Activated T-cell treated with anti-CD3 and anti-CD28 coated beads for 4 hours (primary cell): Measurements from ENCODE around the gene SLC25A47.

Experiments used
- DNase-seq: peaks from one replicate; pipeline ENCODE4 v3.0.0-alpha.2; 2020

Gene SLC25A47

GRCh38 chr14:100350276-100350926 lies 27.3 kb downstream of the SLC25A47 start:
- no peak for DNase-seq

DNA sequence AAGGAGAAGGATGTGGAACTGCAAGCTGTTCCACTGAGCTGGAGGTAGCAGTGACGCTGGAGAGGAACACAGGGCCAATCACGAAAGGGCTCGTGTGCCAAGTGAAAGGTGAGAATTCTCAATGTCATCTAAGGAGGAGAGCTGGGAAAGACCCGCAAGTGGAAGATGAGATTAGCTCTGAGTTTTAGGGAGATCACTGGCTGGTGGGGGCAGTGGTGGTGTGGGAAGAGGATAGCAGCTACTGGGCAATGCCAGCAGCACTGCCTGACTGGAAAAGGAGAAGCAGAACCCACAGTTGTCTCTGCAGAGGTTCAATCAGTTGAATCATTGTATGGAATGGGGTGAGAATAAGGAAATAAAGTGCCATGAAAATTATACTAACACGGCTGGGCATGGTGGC lies 27.8 kb downstream of the SLC25A47 start:
- DNase-seq: no peak

- DNase-seq: no peak
Measured at GRCh38 chr14:100358396-100358795, 35.3 kb downstream of the SLC25A47 start.

- DNase-seq: no peak
Measured at GRCh38 chr14:100359111-100359510, 36.0 kb downstream of the SLC25A47 start.

GRCh38 chr14:100359881-100360280 lies 36.7 kb downstream of the SLC25A47 start:
- no peak for DNase-seq

DNA sequence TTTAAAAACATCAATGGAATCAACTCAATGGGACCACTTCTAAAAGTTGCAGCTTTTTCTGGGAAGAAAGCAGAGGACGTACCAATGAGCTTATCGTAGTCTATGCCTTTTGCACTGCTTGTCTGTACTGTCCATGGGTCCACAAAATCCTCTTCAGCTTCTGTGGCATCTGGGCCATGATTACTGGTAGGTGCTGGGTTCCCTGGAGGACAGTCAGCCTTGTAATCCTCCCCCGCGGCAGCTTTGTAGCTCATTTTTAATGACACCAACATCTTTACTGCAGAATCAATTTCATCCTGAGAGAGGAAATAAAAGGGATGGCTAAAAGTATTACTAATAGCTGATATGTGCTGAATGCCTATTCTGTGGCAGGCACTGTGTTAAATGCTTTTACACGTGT lies 38.5 kb downstream of the SLC25A47 start:
- DNase-seq: no peak

- no peak for DNase-seq
Measured at GRCh38 chr14:100362311-100362927, 39.3 kb downstream of the SLC25A47 start.

GRCh38 chr14:100363053-100363452 lies 39.9 kb downstream of the SLC25A47 start:
- DNase-seq: no peak

- no peak for DNase-seq
Measured at GRCh38 chr14:100364403-100364802, 41.3 kb downstream of the SLC25A47 start.

DNA sequence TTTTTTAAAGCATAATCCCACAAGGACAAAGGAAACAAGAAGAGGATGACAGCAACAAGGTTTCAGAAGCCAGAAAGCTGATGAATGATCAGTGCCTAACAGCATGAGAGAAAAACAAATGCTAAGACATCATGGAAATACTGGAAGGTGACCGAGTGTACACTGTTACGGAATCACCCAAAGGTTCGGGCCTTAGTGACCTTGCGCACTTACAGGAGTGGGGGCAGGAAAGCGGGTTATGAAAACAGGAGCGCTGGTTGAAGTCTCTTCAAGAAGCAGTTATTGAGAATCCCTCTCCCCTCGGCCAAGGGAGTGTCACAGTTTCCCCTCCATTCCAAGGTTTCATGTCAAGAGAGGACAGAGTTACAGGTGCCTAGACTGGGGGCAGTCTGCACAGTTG lies 42.6 kb downstream of the SLC25A47 start:
- DNase-seq: no peak

- DNase-seq: no peak
Measured at GRCh38 chr14:100369019-100369418, 45.9 kb downstream of the SLC25A47 start.

DNA sequence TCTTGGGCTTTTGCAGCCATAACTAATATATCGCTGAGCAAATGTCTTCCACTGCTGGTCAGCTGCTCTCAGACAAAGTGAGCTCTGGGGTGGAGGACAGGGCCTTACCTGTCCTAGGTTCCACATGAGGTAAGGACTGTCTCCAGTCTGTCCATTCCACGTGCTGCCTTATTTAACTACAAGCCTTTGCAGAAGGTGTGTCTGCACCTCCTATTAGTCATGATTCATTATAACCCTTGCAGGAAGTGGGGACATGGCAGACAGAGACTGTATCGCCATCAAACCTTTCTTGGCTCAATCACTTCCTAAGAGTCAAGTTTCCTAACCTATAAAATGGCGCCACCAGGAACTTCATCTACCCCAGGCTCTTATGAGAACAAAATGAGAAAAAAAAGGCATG lies 46.9 kb downstream of the SLC25A47 start:
- no peak for DNase-seq

DNA sequence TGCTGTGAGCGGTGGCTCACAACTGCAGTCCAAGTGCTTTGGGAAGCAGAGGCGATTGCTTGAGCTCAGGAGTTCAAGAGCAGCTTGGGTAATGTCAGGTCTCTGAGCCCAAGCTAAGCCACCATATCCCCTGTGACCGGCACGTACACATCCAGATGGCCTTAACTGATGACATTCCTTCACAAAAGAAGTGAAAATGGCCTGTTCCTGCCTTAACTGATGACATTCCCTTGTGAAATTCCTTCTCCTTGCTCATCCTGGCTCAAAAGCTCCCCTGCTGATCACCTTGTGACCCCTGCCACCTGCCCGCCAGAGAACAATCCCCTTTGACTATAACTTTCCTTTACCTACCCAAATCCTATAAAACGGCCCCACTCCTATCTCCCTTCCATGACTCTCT lies 48.6 kb downstream of the SLC25A47 start:
- no peak for DNase-seq

GRCh38 chr14:100372357-100373048 lies 49.4 kb downstream of the SLC25A47 start:
- no peak for DNase-seq

DNA sequence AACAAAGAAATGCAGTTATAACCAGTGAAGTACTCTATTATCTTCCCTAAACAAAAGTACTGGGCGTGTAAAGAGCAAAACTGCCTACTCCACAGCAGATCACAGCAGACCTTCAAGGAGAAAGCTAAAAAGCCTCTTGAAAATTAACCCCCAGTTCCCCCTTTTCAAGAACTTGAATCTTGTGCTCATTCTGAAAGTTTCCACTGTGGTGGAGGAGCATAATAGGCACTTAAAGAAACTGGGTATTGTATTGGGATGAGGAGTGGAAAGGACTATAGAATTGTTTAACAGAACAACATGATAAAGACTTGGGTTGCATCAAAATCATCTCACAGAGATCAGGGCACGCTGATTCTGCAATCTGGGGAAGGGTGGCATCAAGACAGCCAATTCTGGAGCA lies 51.1 kb downstream of the SLC25A47 start:
- DNase-seq: no peak

GRCh38 chr14:100374876-100375265 lies 51.7 kb downstream of the SLC25A47 start:
- no peak for DNase-seq

DNA sequence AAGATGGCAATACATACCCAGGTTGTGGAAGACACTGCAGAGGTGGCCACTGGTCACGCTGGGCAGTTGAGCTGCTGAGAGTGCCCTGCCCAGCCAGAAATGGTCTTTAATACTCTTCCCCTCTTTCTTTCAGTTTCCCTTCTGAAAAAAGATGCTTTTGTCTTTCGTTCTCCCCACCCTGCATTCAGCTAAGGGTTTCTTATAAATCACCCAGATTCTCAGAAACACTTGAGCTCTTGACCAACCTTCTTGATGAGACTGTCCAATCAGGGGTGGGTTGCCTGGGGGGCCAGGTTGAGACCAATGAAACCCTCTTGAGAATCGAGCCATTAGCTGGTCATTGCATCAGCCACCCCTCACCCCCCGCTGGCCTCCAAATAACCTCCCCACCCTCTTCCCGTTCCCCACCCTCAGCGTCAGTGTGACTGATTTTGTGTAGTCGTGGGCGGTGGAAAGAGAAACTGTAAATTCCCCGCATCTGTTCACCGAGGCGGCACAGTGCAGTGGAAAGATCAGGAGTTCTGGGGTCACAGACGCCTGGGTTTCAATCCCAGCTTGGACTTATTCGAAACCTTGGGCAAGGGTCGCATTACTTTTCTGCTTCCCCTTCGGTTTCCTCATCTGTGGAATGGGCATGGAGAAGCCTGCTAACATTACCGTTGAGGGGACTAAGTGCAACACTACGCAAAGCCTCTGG lies 52.3 kb downstream of the SLC25A47 start:
- peak; percentile 77 for DNase-seq

DNA sequence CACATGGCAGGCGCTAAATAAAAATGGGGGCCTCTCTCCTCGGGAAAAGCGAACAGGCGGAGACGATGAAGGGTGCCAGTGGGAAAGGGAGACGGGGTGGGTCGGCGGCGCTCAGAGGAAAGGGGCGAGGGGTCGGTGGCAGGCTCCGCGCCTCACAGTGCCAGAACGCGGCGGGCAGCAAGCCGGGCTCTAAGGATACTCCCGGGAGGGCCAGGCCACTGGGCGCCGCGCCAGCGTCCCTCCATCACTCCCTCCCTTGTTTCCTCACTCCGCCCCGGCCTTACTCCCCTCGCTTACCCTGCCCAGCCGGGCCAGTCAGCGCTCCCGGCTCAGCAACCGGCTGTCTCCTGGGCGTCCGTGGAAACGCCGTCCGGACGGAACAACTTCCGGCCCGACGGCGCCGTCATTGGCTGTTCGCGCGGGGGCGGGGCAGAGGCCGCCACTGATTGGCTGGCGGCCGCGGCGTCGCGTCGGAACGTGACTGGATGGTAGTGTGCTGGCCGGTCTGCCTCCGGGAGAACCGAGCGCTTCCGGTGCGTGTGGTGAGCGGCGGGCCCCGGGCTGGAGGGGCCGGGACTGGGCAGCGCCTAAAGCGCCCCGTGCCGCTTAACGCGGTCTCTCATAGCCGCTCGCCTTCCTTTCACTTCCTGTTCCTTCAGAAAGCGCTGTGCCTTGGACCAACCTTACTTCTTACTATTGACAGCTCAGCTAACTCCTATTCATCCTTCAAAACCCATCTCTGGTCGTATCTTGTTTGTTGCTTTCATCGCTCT lies 53.0 kb downstream of the SLC25A47 start, which contains the start of gene WDR25:
Gene WDR25, plus strand, starts transcription at position 523 of the 773 bp plus-strand sequence.
- DNase-seq: peak; percentile 90

- DNase-seq: no peak
Measured at GRCh38 chr14:100376751-100377171, 53.6 kb downstream of the SLC25A47 start.
